ENCODE results near the gene CMTM5. TPM values are rescaled to one million over a fixed set of nuclear protein-coding genes. Genes with fewer than 3 reads are reported as not detected.

Gene CMTM5
- polyA plus RNA-seq, 1 donor (not counting 4 experiments of a cell fraction or from before 2014, with no cell fraction given): not detected

DNA sequence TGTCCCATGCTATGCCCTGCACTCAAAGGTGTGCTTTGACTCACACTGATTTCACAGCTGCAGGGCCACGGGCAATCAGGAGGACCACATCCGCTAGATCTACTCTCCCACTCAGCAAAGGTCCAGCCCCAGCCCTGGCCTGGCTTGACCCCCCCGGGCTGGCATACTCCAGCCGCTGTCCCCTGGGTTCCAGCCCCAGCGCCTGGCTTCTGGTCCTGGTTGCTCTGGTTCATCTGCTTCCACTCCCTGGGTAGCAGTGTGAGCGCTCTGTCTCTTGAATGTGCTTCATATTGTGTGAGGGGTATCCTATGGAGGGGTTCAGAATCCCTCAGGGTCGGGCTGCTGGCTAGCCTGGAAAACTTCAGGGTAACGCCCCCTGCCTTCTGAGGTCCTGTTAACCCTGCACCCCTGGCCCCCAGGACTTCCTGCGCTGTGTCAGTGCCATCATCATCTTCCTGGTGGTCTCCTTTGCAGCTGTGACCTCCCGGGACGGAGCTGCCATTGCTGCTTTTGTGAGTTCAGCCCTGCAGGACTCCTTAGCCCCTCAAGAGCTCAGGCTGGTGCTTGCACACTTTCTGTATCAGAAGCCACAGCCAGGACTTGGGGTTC lies 1.9 kb downstream of the CMTM5 start:
- DNase-seq (ENCODE audit: low read depth, low spot score) (no peak), FAIRE-seq (no peak)
- H3K36me3 ChIP-seq (ENCODE audit: control insufficient read depth in 2 of 2, extremely low read depth in 1 of 2, insufficient read depth in 2 of 2, low read length in 2 of 2): no peaks in the 10 kb centered on the region
- H3K27me3 ChIP-seq (ENCODE audit: control insufficient read depth, extremely low read depth, insufficient read depth, low read length): peaks cover 7% of the 10 kb centered on the region
- H3K79me2 ChIP-seq (ENCODE audit: control insufficient read depth, insufficient read depth, low read length): no peaks in the 10 kb centered on the region
- H3K4me3 ChIP-seq (ENCODE audit: control insufficient read depth in 2 of 3, extremely low read depth in 1 of 3, insufficient read depth in 2 of 3, low read depth in 1 of 3, low read length in 3 of 3): no peak overlapping the region
- no peak overlapping the region for H3K9ac ChIP-seq (ENCODE audit: control insufficient read depth, extremely low read depth, insufficient read depth, low read length)
- H3K27ac ChIP-seq (ENCODE audit: control insufficient read depth, insufficient read depth, low read length): no peak overlapping the region
- dilution Hi-C loops (cut with MboI; ENCODE audit: extremely low pct_ligation_motif_present, low sequenced_read_pairs): no loop called here
- H3K9me3 ChIP-seq (ENCODE audit: control insufficient read depth, low read depth, low read length): no peaks in the 10 kb centered on the region
- no peak overlapping the region for H2AFZ ChIP-seq (ENCODE audit: control insufficient read depth, low read length)
- TF ChIP-seq EZH2 (IDR thresholded peaks at IDR 0.05; ENCODE audit: low read length): no peak
- TF ChIP-seq, protein P1, sequence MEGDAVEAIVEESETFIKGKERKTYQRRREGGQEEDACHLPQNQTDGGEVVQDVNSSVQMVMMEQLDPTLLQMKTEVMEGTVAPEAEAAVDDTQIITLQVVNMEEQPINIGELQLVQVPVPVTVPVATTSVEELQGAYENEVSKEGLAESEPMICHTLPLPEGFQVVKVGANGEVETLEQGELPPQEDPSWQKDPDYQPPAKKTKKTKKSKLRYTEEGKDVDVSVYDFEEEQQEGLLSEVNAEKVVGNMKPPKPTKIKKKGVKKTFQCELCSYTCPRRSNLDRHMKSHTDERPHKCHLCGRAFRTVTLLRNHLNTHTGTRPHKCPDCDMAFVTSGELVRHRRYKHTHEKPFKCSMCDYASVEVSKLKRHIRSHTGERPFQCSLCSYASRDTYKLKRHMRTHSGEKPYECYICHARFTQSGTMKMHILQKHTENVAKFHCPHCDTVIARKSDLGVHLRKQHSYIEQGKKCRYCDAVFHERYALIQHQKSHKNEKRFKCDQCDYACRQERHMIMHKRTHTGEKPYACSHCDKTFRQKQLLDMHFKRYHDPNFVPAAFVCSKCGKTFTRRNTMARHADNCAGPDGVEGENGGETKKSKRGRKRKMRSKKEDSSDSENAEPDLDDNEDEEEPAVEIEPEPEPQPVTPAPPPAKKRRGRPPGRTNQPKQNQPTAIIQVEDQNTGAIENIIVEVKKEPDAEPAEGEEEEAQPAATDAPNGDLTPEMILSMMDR (optimal IDR thresholded peaks at IDR 0.05 in 1 of 3, IDR thresholded peaks at IDR 0.05 in 1 of 3, conservative IDR thresholded peaks at IDR 0.05 in 1 of 3; ENCODE audit: extremely low read depth in 1 of 3, insufficient read depth in 2 of 3, low read length in 3 of 3): no peak
- H4K20me1 ChIP-seq (ENCODE audit: control insufficient read depth, extremely low read depth, insufficient read depth, low read length): no peaks in the 10 kb centered on the region
- H3K4me2 ChIP-seq (ENCODE audit: control insufficient read depth, extremely low read depth, insufficient read depth, low read depth, low read length): no peak overlapping the region
- no peaks in the 10 kb centered on the region for H3K9me1 ChIP-seq (ENCODE audit: control insufficient read depth, extremely low read depth, insufficient read depth, low read length)
- no peaks in the 10 kb centered on the region for H3K4me1 ChIP-seq (ENCODE audit: control insufficient read depth, extremely low read depth, insufficient read depth, low read length)

DNA sequence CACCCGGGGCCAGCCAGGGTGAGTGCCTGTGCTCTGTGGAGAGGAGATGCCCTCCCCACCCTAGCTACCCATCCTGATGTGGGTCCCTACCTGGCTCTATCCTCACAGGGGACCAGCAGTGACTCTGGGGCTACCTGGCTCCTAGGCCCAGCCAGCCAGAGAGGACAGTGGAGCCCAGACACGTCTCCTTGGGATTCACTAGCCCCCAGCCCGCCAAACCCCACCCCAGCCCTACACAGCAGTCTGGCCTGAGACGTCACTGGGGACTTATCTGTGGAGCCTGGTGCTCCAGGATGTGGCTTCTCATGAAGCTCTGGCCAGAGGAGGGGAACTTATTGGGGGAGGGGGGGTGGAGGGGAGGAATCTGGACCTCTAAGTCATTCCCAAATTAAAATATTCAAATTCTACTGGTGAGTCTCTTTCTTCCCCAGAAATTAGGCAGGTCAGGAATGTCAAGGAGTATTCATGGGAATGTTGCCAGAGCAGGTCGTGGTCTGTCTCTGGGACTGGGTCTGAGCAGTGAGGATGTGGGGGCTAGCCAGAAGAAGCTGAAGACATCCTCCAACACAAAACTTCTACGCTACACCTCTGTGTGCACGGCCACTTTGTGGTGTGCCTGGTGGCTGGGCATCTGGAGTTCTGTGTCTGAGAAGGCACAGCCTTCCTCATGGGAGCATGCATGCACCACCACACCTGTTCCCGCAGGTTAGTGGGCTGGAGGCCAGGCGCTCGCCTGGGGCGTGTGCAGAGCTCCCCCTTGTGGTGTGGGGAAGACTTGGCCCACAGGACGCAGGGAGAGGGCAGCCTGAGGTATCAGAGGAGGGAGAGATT lies 2.7 kb downstream of the CMTM5 start:
- H2AFZ ChIP-seq (ENCODE audit: control insufficient read depth, low read length): no peak overlapping the region
- no peaks in the 10 kb centered on the region for H3K4me1 ChIP-seq (ENCODE audit: control insufficient read depth, extremely low read depth, insufficient read depth, low read length)
- H4K20me1 ChIP-seq (ENCODE audit: control insufficient read depth, extremely low read depth, insufficient read depth, low read length): no peaks in the 10 kb centered on the region
- dilution Hi-C loops (cut with MboI; ENCODE audit: extremely low pct_ligation_motif_present, low sequenced_read_pairs): no loop called here
- H3K4me3 ChIP-seq (ENCODE audit: control insufficient read depth in 2 of 3, extremely low read depth in 1 of 3, insufficient read depth in 2 of 3, low read depth in 1 of 3, low read length in 3 of 3): no peak overlapping the region
- H3K36me3 ChIP-seq (ENCODE audit: control insufficient read depth in 2 of 2, extremely low read depth in 1 of 2, insufficient read depth in 2 of 2, low read length in 2 of 2): no peaks in the 10 kb centered on the region
- DNase-seq (ENCODE audit: low read depth, low spot score) (peak; percentile 28), FAIRE-seq (peak; percentile 70)
- peaks cover 7% of the 10 kb centered on the region for H3K27me3 ChIP-seq (ENCODE audit: control insufficient read depth, extremely low read depth, insufficient read depth, low read length)
- H3K9me1 ChIP-seq (ENCODE audit: control insufficient read depth, extremely low read depth, insufficient read depth, low read length): no peaks in the 10 kb centered on the region
- no peak overlapping the region for H3K9ac ChIP-seq (ENCODE audit: control insufficient read depth, extremely low read depth, insufficient read depth, low read length)
- H3K79me2 ChIP-seq (ENCODE audit: control insufficient read depth, insufficient read depth, low read length): no peaks in the 10 kb centered on the region
- H3K9me3 ChIP-seq (ENCODE audit: control insufficient read depth, low read depth, low read length): no peaks in the 10 kb centered on the region
- TF ChIP-seq EZH2 (IDR thresholded peaks at IDR 0.05; ENCODE audit: low read length): no peak
- TF ChIP-seq, protein P1 (optimal IDR thresholded peaks at IDR 0.05 in 1 of 3, IDR thresholded peaks at IDR 0.05 in 1 of 3, conservative IDR thresholded peaks at IDR 0.05 in 1 of 3; ENCODE audit: extremely low read depth in 1 of 3, insufficient read depth in 2 of 3, low read length in 3 of 3): peak; percentile 95 to 97 (median 96)
- H3K4me2 ChIP-seq (ENCODE audit: control insufficient read depth, extremely low read depth, insufficient read depth, low read depth, low read length): no peak overlapping the region
- no peak overlapping the region for H3K27ac ChIP-seq (ENCODE audit: control insufficient read depth, insufficient read depth, low read length)

Measured in keratinocyte (primary cell).